ENCODE measurements around the gene NAALADL2.

Gene NAALADL2

GRCh38 chr3:175310046-175310445, 450.9 kb downstream of the NAALADL2 start:
- no peak for DNase-seq (ENCODE audit: low read depth)
- no peak overlapping the region for H3K4me3 ChIP-seq (replicated peaks; ENCODE audit: low read depth, low read length)
- no peak for TF ChIP-seq CTCF (IDR thresholded peaks at IDR 0.05; ENCODE audit: low read length, missing control alignments)

GRCh38 chr3:175311404-175311803, 452.3 kb downstream of the NAALADL2 start:
- no peak for TF ChIP-seq CTCF (IDR thresholded peaks at IDR 0.05; ENCODE audit: low read length, missing control alignments)
- no peak for DNase-seq (ENCODE audit: low read depth)
- H3K4me3 ChIP-seq (replicated peaks; ENCODE audit: low read depth, low read length): no peak overlapping the region

- DNase-seq (ENCODE audit: low read depth): no peak
- TF ChIP-seq CTCF (IDR thresholded peaks at IDR 0.05; ENCODE audit: low read length, missing control alignments): no peak
- H3K4me3 ChIP-seq (replicated peaks; ENCODE audit: low read depth, low read length): no peak overlapping the region
Measured at GRCh38 chr3:175311946-175312345, 452.8 kb downstream of the NAALADL2 start.

- no peak overlapping the region for H3K4me3 ChIP-seq (replicated peaks; ENCODE audit: low read depth, low read length)
- DNase-seq (ENCODE audit: low read depth): no peak
- TF ChIP-seq CTCF (IDR thresholded peaks at IDR 0.05; ENCODE audit: low read length, missing control alignments): no peak
Measured at GRCh38 chr3:175312791-175313190, 453.7 kb downstream of the NAALADL2 start.

GRCh38 chr3:175316799-175317198, 457.7 kb downstream of the NAALADL2 start:
- no peak overlapping the region for H3K4me3 ChIP-seq (replicated peaks; ENCODE audit: low read depth, low read length)
- TF ChIP-seq CTCF (IDR thresholded peaks at IDR 0.05; ENCODE audit: low read length, missing control alignments): no peak
- no peak for DNase-seq (ENCODE audit: low read depth)

GRCh38 chr3:175325440-175325839, 466.3 kb downstream of the NAALADL2 start:
- no peak for DNase-seq (ENCODE audit: low read depth)
- H3K4me3 ChIP-seq (replicated peaks; ENCODE audit: low read depth, low read length): no peak overlapping the region
- TF ChIP-seq CTCF (IDR thresholded peaks at IDR 0.05; ENCODE audit: low read length, missing control alignments): no peak

GRCh38 chr3:175326041-175326440, 466.9 kb downstream of the NAALADL2 start:
- no peak overlapping the region for H3K4me3 ChIP-seq (replicated peaks; ENCODE audit: low read depth, low read length)
- no peak for TF ChIP-seq CTCF (IDR thresholded peaks at IDR 0.05; ENCODE audit: low read length, missing control alignments)
- DNase-seq (ENCODE audit: low read depth): no peak
